Choroid plexus epithelial cell (primary cell): Measurements from ENCODE around the gene GATD1.

Experiments
- DNase-seq: peaks from one replicate; pipeline ENCODE4 v3.0.0-alpha.2; 2010; ENCODE audit warnings: low read depth
- H3K4me3 ChIP-seq: 2 replicates; pipeline ENCODE4 v1.5.1; 2011; ENCODE audit warnings: low read depth, mild to moderate bottlenecking, control low read depth, low read length, moderate library complexity
- CTCF ChIP-seq: conservative IDR thresholded peaks from 2 replicates; pipeline ENCODE4 v1.5.1; 2011; ENCODE audit warnings: low read depth, mild to moderate bottlenecking, control low read depth, inconsistent platforms, low read length, moderate library complexity

The GATD1 gene

GRCh38 chr11:811446-812245 is 34.4 kb upstream of the GATD1 start:
- H3K4me3 ChIP-seq = peak overlapping the region; percentile 93
- peak; percentile 34 for TF ChIP-seq CTCF
- DNase-seq = peak; percentile 40

- DNase-seq = no peak
- no peak for TF ChIP-seq CTCF
- peak overlapping the region; percentile 93 for H3K4me3 ChIP-seq
Measured at GRCh38 chr11:810040-810567, 32.8 kb upstream of the GATD1 start.

- H3K4me3 ChIP-seq = peak within 1 kb of the TSS; percentile 93
- peak; percentile 98 for DNase-seq
- no peak for TF ChIP-seq CTCF
Measured at GRCh38 chr11:809287-810039, 32.2 kb upstream of the GATD1 start, which contains the start of gene RPLP2. Gene RPLP2, plus strand, starts transcription at chr11:809967. Its CDS starts 268 bp downstream, at chr11:810235.

GRCh38 chr11:808427-809286 is 31.4 kb upstream of the GATD1 start:
- DNase-seq = no peak

GRCh38 chr11:804599-804964 is 27.3 kb upstream of the GATD1 start:
- DNase-seq = no peak
- peak overlapping the region; percentile 64 for H3K4me3 ChIP-seq
- TF ChIP-seq CTCF = no peak

More at GRCh38 chr11:808427-809286, 31.4 kb upstream of the GATD1 start:
- no peak for TF ChIP-seq CTCF
- peak overlapping the region; percentile 93 for H3K4me3 ChIP-seq

- TF ChIP-seq CTCF = no peak
- H3K4me3 ChIP-seq = peak overlapping the region; percentile 64
- no peak for DNase-seq
Measured at GRCh38 chr11:803770-804598, 26.7 kb upstream of the GATD1 start.
